ENCODE results near the gene APBB3.

Gene APBB3

DNA sequence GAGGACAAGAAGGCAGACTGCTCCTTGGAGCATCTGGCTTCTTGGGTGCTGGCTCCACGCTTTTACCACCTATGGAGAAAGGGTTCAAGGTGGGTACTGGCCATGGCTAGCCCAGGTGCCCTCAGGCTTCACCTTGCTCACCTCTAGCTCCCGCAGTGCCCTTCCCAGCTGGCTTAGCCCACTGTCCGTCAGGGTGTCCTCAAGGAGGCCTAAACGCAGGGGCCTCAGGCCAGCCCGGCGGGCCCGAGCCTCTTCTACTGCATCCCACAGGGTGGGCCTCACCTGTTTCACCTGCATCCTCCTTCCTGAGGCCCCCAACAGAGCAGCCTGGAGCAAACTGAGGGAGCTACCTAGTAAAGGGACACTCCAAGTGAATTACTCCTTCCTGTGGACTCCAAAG, 9.3 kb upstream of the APBB3 start:
- TF ChIP-seq, protein P1, sequence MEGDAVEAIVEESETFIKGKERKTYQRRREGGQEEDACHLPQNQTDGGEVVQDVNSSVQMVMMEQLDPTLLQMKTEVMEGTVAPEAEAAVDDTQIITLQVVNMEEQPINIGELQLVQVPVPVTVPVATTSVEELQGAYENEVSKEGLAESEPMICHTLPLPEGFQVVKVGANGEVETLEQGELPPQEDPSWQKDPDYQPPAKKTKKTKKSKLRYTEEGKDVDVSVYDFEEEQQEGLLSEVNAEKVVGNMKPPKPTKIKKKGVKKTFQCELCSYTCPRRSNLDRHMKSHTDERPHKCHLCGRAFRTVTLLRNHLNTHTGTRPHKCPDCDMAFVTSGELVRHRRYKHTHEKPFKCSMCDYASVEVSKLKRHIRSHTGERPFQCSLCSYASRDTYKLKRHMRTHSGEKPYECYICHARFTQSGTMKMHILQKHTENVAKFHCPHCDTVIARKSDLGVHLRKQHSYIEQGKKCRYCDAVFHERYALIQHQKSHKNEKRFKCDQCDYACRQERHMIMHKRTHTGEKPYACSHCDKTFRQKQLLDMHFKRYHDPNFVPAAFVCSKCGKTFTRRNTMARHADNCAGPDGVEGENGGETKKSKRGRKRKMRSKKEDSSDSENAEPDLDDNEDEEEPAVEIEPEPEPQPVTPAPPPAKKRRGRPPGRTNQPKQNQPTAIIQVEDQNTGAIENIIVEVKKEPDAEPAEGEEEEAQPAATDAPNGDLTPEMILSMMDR (IDR thresholded peaks at IDR 0.05; ENCODE audit: low read depth, low read length): no peak
- DNase-seq: no peak
- no peak overlapping the region for H3K27ac ChIP-seq

GRCh38 chr5:140571105-140571504, 6.7 kb upstream of the APBB3 start:
- Histone ChIP-seq H3K9me3 (ENCODE audit: severe bottlenecking) (no peaks in the 10 kb centered on the region), H3K36me3 (peaks cover 20% of the 10 kb centered on the region), H3K4me3 (ENCODE audit: low read depth, low read length) (no peak overlapping the region), H3K27me3 (ENCODE audit: insufficient read depth, low read depth, severe bottlenecking) (no peaks in the 10 kb centered on the region), H3K27ac (no peak overlapping the region)
- TF ChIP-seq, protein P1 (IDR thresholded peaks at IDR 0.05; ENCODE audit: low read depth, low read length): no peak
- no peak for DNase-seq

More for the DNA sequence above, 9.3 kb upstream of the APBB3 start:
- H3K27me3 ChIP-seq (ENCODE audit: insufficient read depth, low read depth, severe bottlenecking): no peaks in the 10 kb centered on the region
- H3K36me3 ChIP-seq: no peaks in the 10 kb centered on the region
- no peak overlapping the region for H3K4me3 ChIP-seq (ENCODE audit: low read depth, low read length)
- H3K9me3 ChIP-seq (ENCODE audit: severe bottlenecking): no peaks in the 10 kb centered on the region

GRCh38 chr5:140570488-140570887, 6.1 kb upstream of the APBB3 start:
- no peak overlapping the region for H3K27ac ChIP-seq
- no peak for DNase-seq

DNA sequence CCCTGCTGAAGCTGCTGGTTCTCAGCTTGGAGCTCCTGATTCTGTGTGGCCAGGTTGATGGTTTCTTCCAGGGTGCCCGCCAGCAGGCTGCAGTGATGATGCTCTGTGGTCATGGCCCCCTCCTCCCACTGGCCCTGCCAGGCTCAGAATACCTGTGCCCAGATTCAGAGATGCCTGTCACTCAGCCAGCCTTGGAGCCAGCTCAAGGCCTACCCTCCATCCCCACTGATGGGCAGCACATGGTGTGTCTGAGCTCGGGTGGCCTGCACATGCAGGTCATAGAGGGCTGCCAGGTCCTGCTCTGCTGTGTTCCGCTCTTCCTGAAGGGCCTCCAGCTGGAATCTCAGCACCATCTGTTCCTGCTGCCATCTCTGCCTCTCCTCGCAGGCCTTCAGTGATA, 5.7 kb upstream of the APBB3 start:
- no peak overlapping the region for H3K27ac ChIP-seq
- DNase-seq: no peak
- H3K4me3 ChIP-seq (ENCODE audit: low read depth, low read length): no peak overlapping the region
- TF ChIP-seq, protein P1 (IDR thresholded peaks at IDR 0.05; ENCODE audit: low read depth, low read length): no peak
- H3K27me3 ChIP-seq (ENCODE audit: insufficient read depth, low read depth, severe bottlenecking): no peaks in the 10 kb centered on the region
- peaks cover 25% of the 10 kb centered on the region for H3K36me3 ChIP-seq
- H3K9me3 ChIP-seq (ENCODE audit: severe bottlenecking): no peaks in the 10 kb centered on the region

More at GRCh38 chr5:140570488-140570887, 6.1 kb upstream of the APBB3 start:
- no peaks in the 10 kb centered on the region for H3K9me3 ChIP-seq (ENCODE audit: severe bottlenecking)
- TF ChIP-seq, protein P1 (IDR thresholded peaks at IDR 0.05; ENCODE audit: low read depth, low read length): no peak
- no peak overlapping the region for H3K4me3 ChIP-seq (ENCODE audit: low read depth, low read length)
- H3K27me3 ChIP-seq (ENCODE audit: insufficient read depth, low read depth, severe bottlenecking): no peaks in the 10 kb centered on the region
- H3K36me3 ChIP-seq: peaks cover 25% of the 10 kb centered on the region

DNA sequence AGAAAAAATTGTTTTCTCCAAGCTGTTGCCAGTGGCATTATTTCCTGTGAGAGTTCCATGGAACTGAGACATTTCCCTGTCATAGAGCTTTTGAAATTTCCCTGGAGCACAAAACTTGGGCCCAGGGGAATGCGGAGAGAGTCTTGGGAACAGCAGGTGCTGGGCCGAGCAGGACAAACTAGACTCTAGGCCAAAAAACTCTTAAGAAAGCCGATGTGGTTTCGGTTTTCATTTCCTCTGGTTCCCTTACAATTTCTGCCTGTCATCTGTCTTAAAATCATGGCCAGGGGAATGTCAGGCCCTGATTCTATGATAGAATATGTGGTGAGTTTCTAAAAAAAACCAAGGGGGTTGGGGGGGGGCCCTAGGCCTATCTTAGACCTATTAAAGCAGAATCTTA, 4.8 kb upstream of the APBB3 start:
- Histone ChIP-seq H3K4me3 (ENCODE audit: low read depth, low read length) (no peak overlapping the region), H3K9me3 (ENCODE audit: severe bottlenecking) (no peaks in the 10 kb centered on the region), H3K27me3 (ENCODE audit: insufficient read depth, low read depth, severe bottlenecking) (no peaks in the 10 kb centered on the region), H3K36me3 (peaks cover 25% of the 10 kb centered on the region), H3K27ac (no peak overlapping the region)
- TF ChIP-seq, protein P1 (IDR thresholded peaks at IDR 0.05; ENCODE audit: low read depth, low read length): no peak
- DNase-seq: no peak

GRCh38 chr5:140568443-140569063, 4.2 kb upstream of the APBB3 start:
- TF ChIP-seq, protein P1 (IDR thresholded peaks at IDR 0.05; ENCODE audit: low read depth, low read length): no peak
- Histone ChIP-seq H3K27me3 (ENCODE audit: insufficient read depth, low read depth, severe bottlenecking) (no peaks in the 10 kb centered on the region), H3K9me3 (ENCODE audit: severe bottlenecking) (no peaks in the 10 kb centered on the region), H3K36me3 (peaks cover 25% of the 10 kb centered on the region), H3K4me3 (ENCODE audit: low read depth, low read length) (no peak overlapping the region), H3K27ac (no peak overlapping the region)
- no peak for DNase-seq
